Osteocyte (in vitro differentiated cells): ENCODE measurements around the gene DNAH1. TPM values are rescaled to one million over a fixed set of nuclear protein-coding genes. Genes with fewer than 3 reads are reported as not detected.

Source experiments
- DNase-seq: peaks from one replicate; pipeline ENCODE4 v3.0.0; 2021; ENCODE audit warnings: mixed read lengths; ENCODE audit not compliant: unreplicated experiment; ENCODE audit errors: extremely low spot score
- H3K27ac Mint-ChIP-seq: one replicate; pipeline ENCODE4 v1.8.0; 2021; ENCODE audit warnings: mild to moderate bottlenecking, mixed read lengths; ENCODE audit not compliant: unreplicated experiment
- H3K27me3 Mint-ChIP-seq: one replicate; pipeline ENCODE4 v1.8.0; 2021; ENCODE audit warnings: mixed read lengths; ENCODE audit not compliant: unreplicated experiment
- H3K36me3 Mint-ChIP-seq: one replicate; pipeline ENCODE4 v1.8.0; 2021; ENCODE audit warnings: mixed read lengths; ENCODE audit not compliant: unreplicated experiment
- H3K4me1 Mint-ChIP-seq: one replicate; pipeline ENCODE4 v1.8.0; 2021; ENCODE audit warnings: mixed read lengths; ENCODE audit not compliant: unreplicated experiment
- H3K4me3 Mint-ChIP-seq: one replicate; pipeline ENCODE4 v1.8.0; 2021; ENCODE audit warnings: mild to moderate bottlenecking, moderate library complexity, mixed read lengths; ENCODE audit not compliant: unreplicated experiment
- H3K9me3 Mint-ChIP-seq: one replicate; pipeline ENCODE4 v1.8.0; 2021; ENCODE audit warnings: mixed read lengths; ENCODE audit not compliant: unreplicated experiment
- CTCF ChIP-seq: fragments of 200-600 bp; sonication (generic); IDR thresholded peaks from 2 replicates; pipeline ENCODE4 v1.5.0; 2021; ENCODE audit warnings: antibody characterized with exemption, mild to moderate bottlenecking, moderate library complexity
- total RNA-seq: library from RNA; stranded (reverse); gene quantifications from 2 replicates; pipeline ENCODE4 v1.2.1, GENCODE V29; 2021

DNAH1 gene
- total RNA-seq, 1 donor from 2014 or later: 9.7 TPM

GRCh38 chr3:52349131-52349530 is 33.0 kb downstream of the DNAH1 start:
- H3K4me3 Mint-ChIP-seq: no peak overlapping the region
- TF ChIP-seq CTCF: no peak
- no peaks in the 10 kb centered on the region for H3K27me3 Mint-ChIP-seq
- H3K9me3 Mint-ChIP-seq: no peaks in the 10 kb centered on the region
- H3K36me3 Mint-ChIP-seq: peaks cover 10% of the 10 kb centered on the region
- no peak overlapping the region for H3K27ac Mint-ChIP-seq
- no peak for DNase-seq
- no peaks in the 10 kb centered on the region for H3K4me1 Mint-ChIP-seq

DNA sequence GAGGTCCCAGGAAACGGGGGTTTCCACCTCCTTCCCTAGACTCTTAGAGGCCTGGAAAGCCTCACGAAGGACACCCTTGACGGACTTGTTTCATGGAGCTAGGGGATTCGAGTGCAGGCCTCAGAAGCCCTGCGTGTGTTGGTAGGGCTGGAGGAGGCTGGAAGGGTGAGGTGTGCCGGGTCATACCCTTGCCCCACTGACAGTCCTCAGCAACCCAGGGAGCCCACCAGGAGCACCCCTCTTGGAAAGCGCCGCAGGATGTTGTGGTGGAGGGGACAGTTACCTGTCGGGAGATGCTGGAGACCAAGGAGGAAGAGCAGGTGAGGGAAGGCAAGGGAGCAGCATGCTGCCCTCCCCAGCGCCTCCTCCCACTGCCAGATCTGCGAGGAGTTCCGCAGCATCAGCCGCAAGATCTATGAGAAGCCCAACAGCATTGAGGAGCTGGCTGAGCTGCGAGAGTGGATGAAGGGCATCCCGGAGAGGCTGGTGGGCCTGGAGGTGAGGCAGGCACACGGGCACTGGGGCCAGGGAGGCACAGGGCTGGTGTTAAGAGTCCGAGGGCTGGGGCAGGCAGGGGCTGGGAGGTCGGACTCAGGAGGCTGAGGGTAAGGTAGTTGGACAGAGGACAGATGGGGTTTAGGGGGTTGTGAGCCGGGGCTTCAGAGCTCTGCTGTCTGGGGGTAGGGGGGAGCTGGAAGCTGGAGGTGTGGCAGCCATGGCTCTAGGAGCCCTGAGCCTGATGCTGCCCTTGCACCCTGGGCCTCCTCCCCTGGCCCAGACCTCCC is 33.7 kb downstream of the DNAH1 start:
- Mint-ChIP-seq H3K27ac (no peak overlapping the region), H3K4me3 (no peak overlapping the region), H3K9me3 (no peaks in the 10 kb centered on the region), H3K27me3 (no peaks in the 10 kb centered on the region), H3K4me1 (no peaks in the 10 kb centered on the region), H3K36me3 (peaks cover 11% of the 10 kb centered on the region)
- no peak for TF ChIP-seq CTCF
- DNase-seq: no peak

- no peaks in the 10 kb centered on the region for H3K9me3 Mint-ChIP-seq
- TF ChIP-seq CTCF: no peak
- no peak overlapping the region for H3K4me3 Mint-ChIP-seq
- H3K4me1 Mint-ChIP-seq: no peaks in the 10 kb centered on the region
- H3K27me3 Mint-ChIP-seq: no peaks in the 10 kb centered on the region
- H3K36me3 Mint-ChIP-seq: peaks cover 13% of the 10 kb centered on the region
- no peak overlapping the region for H3K27ac Mint-ChIP-seq
- no peak for DNase-seq
Measured at GRCh38 chr3:52350416-52350815, 34.3 kb downstream of the DNAH1 start.

DNA sequence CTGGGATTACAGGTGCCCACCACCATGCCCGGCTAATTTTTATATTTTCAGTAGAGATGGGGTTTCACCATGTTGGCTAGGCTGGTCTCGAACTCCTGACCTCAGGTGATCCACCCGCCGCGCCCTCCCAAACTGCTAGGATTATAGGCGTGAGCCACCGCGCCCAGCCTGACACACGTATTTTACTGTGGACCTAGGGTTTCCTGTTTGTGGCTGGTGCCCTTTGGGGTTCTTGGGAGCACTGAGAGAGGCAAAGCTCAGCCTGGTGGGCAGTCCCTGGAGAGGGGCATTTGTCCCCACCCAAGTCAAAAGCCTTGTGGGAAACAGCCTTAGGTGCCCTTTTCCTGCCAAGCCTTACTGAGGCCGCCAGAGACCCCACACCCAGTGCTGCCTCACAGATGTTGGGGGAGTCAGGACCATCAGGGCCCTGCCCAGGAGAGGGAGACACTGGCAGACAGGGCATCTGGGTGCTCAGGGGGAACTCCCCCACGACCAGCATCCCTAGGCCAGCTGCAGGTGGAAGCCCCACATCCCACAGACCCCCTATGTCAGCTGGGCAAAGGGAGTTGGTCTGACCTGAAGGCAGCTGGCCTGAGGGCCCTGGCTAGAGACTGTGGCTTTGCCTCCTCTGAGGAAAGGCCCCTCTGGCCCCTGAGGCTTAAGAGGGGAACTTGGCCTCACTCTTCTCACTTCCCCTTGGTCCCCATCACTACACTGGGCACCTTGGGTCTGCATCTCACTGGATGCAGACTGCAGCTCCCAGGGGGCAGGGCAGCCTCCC is 35.1 kb downstream of the DNAH1 start:
- no peak overlapping the region for H3K27ac Mint-ChIP-seq
- DNase-seq: no peak
- no peak for TF ChIP-seq CTCF
- no peaks in the 10 kb centered on the region for H3K9me3 Mint-ChIP-seq
- H3K4me3 Mint-ChIP-seq: no peak overlapping the region
- no peaks in the 10 kb centered on the region for H3K27me3 Mint-ChIP-seq
- no peaks in the 10 kb centered on the region for H3K4me1 Mint-ChIP-seq
- peaks cover 13% of the 10 kb centered on the region for H3K36me3 Mint-ChIP-seq

GRCh38 chr3:52351762-52352368 is 35.7 kb downstream of the DNAH1 start:
- H3K27me3 Mint-ChIP-seq: no peaks in the 10 kb centered on the region
- H3K9me3 Mint-ChIP-seq: no peaks in the 10 kb centered on the region
- TF ChIP-seq CTCF: no peak
- H3K4me3 Mint-ChIP-seq: no peak overlapping the region
- no peak for DNase-seq
- H3K36me3 Mint-ChIP-seq: peaks cover 12% of the 10 kb centered on the region
- H3K27ac Mint-ChIP-seq: no peak overlapping the region
- H3K4me1 Mint-ChIP-seq: no peaks in the 10 kb centered on the region
